Stimulated activated naive CD4-positive, alpha-beta T cell treated with Interleukin-2 at 50 U/mL for 16 hours (primary cell): ENCODE results near the gene PCDH10.

ENCODE experiments used
- DNase-seq: peaks from one replicate; lab custom pipeline; 2025; lab: John Stamatoyannopoulos, UW

PCDH10 gene, protein sequence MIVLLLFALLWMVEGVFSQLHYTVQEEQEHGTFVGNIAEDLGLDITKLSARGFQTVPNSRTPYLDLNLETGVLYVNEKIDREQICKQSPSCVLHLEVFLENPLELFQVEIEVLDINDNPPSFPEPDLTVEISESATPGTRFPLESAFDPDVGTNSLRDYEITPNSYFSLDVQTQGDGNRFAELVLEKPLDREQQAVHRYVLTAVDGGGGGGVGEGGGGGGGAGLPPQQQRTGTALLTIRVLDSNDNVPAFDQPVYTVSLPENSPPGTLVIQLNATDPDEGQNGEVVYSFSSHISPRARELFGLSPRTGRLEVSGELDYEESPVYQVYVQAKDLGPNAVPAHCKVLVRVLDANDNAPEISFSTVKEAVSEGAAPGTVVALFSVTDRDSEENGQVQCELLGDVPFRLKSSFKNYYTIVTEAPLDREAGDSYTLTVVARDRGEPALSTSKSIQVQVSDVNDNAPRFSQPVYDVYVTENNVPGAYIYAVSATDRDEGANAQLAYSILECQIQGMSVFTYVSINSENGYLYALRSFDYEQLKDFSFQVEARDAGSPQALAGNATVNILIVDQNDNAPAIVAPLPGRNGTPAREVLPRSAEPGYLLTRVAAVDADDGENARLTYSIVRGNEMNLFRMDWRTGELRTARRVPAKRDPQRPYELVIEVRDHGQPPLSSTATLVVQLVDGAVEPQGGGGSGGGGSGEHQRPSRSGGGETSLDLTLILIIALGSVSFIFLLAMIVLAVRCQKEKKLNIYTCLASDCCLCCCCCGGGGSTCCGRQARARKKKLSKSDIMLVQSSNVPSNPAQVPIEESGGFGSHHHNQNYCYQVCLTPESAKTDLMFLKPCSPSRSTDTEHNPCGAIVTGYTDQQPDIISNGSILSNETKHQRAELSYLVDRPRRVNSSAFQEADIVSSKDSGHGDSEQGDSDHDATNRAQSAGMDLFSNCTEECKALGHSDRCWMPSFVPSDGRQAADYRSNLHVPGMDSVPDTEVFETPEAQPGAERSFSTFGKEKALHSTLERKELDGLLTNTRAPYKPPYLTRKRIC

DNA sequence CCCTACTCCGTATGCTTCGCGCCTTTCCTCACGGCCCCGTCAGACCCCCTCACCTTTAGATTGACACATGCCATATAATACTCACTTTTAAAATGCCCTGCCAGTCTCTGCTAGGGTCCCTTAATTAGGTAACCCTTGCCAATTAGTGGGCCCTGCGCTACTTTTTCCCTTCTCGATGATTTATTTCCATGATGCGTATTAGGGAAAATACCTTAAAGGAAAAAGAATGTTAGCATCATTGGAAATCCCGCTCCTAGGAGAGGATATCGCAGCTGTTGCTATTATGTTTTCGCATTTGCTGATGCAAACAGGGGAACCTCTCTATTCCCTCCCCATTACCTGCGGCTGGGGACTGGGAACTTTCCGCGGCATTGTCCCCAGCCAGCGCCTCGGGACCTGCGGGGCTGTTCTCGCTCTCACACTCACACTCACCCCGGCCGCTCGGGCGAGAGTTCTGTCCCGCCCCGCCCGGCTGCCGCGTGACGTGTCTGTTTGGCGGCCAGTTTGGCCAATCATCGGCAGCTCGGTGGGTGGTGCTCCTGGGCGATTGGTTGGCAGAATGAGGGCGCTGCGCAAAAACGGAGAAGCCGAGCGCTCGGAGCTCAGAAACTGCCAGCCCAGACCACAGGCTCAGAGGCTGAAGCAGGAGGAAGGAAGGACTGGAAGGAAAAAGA, at the start of gene PCDH10:
Gene PCDH10, plus strand, starts transcription at position 605 of the 674 bp plus-strand sequence. CDS start 847 bp downstream, outside the sequence.
- DNase-seq, result no peak

DNA sequence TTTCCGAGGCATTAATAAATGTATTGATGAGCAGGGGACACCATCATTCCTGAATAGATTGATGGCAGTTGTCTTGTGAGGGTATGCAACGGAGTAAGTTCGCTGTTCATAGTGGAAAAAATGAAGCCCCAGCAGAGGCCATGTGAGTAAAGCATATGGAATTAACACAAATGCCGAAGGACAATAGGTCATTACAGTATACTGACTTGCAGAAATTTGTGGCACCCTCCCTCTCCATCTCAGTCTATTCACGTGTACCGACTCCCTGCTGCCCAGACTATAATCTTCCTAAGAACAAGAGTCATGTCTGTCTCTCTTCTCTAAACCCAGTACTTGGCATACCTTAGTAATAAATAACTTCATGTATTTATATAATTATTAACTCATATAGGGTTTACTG, 47.1 kb upstream of the PCDH10 start:
- DNase-seq, result no peak

DNA sequence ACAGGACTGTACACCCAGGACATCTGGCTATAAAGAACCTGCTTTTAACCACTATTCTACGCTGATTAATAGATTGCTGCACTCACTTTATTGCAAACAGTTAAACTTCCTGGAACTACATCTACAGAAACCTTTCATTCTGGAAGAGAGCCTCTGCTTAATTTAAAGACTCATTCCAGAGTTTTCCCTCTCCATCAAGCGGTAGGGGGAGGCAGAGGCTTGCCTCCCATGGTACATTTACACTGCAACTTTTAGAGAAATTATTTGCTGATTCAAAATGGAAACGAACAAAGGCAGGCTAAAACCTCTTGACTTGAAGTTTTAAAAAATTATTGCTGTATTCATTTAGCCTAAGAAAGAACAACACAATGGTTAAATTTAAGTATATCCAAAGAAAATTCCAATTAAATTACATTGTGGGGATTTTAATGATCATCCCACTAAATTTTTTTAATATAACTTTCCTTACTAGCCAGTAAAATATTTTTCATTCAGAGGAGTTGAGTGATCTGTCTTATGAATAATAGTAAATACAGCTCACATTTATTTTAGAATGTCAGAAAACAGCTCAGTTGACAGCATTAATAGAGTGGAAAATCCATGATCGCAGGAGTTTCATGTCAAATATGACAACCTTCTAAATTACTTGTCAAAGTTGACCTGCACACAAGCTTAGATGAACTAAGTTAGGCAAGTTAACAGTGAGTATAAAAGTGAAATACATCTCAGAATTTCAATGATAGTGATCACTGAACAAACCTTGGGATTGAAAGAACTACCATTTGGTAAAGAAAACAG, 46.3 kb upstream of the PCDH10 start:
- no peak for DNase-seq

DNA sequence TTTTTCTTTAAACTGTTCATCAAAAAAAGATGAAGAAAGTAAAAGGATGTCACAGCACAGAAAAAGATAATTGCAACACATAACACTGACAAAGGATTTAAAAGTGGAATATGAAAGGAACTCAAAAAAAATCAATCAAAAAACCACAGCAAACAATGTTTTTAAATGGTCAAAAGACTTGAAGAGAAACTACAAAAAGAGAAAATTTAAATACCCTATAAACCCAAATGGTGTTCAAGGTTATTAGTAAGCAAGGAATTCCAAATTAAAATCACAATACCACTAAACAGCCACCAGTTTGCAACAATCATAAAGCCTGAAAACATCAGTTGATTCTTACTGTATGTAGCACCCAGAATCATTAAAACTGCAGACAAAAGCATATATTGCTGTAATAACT, 36.5 kb upstream of the PCDH10 start:
- no peak for DNase-seq

DNA sequence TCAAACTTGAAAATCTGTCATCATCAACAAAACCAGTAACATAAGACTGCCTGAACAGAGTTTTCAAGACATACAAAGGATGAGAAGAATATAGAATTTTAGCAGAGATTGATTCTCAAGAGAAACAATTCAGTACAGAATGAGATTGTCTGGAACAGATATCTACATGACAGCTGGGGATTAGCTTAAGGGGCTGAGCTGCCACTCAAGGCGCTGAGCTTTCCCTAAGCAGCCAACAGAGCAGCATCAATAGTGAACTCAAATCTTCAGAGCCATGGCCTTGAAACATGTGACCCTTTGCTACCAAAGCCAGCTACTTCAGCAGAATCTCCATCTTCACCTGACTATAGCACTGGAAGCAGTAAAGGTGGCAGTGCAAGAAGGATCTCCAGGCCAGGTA, 24.3 kb upstream of the PCDH10 start:
- no peak for DNase-seq

DNA sequence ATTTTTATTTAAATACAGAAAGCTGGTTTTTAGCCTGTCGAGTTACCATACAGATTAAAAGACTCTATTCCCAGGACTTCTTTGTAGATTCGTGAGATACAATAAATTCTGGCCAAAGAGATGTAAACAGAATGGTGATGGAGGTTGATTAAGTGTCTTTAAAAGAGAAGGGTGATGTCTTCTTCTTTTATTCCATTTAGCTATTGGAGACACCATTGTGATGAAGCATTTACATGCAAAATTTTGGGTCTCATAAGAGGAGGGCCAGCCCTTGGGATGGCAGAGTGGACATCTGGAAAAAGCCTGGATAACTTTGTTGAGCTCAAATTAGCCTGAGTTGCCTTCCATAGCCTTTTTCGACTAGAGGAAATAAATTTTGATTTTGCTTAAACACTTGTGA, 21.6 kb upstream of the PCDH10 start:
- DNase-seq, result no peak

DNA sequence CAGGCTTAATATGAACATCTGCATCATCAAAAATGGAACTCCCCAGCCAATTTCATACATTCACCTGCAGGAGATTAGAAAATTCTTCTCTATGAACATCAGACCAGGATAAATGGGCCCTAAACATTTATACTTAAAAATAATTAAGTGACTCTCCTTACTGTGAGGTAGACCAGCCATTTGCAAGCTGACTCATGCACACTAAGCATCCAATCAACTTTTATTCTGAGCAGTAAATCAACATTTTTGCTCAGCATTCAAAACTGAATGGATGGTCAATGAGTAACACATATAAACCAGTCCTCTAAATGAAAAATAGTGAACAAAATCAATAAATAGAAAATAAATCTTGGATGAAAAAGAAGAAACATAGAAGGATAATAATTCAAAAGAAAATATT, 19.9 kb upstream of the PCDH10 start:
- no peak for DNase-seq

DNA sequence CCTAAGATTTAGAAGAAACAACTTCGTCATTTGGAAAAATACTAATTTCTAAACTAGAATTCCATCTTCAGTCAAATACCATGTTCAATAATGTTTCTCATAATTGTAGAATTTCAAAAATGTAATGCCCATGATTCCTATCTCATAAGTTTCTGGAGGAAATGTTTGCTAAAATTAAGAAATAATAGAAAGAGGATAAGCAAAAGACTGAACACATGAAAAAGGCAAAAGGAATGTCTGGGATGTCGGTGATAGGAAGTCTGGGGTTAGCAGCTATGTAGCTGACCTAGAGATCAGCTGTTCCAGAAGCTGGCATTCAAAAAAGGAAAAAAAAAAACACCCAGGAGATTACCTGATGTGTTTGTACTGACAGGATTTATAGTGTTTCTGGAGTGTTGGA, 18.9 kb upstream of the PCDH10 start:
- no peak for DNase-seq

DNA sequence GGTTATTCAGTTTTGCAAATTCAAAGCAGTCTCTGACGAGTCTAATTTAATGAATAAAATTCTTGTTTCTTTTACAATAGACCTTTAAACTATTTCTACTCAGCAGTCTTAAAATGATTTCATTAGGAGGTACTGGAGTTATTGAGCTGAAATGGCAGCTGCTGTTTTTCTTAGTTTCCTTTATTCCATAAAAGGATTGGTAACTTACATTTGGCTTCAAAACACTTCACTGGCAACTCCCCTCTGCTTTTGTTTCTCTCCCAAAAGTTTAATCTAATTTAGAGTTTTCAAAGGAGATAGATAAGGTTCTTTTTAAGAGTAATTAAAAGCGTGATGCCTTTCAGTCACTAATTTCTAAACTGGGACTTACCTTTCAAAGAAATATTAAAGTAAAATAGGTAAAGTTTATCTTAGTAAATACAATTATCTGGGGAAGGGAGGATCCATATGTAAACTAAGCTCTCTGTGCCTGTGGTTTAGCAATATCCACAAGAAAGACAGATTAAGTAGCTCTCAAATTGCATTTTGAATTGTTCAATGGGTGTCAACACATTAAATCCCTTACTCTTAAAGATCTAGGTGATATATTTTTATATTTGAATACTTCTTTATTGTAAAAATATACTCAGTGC, 17.1 kb upstream of the PCDH10 start:
- no peak for DNase-seq

DNA sequence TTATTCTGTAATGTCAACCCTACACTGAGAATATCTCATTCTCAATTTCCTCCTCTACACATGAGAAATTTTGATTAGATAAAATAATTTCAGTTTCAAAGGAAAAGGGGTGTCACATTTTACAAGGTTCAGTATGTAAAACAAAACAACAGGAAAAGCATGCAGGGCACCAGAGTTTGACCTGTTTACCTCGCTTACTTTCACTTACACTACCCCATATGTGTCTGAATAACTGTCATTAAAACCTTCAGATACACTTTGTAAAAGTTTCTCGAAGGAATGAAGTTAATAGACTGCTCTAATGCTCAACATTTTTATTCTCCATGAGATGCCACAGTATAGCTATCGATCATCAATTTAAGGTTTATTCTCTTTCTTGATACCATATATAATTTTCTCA, 12.3 kb upstream of the PCDH10 start:
- no peak for DNase-seq

DNA sequence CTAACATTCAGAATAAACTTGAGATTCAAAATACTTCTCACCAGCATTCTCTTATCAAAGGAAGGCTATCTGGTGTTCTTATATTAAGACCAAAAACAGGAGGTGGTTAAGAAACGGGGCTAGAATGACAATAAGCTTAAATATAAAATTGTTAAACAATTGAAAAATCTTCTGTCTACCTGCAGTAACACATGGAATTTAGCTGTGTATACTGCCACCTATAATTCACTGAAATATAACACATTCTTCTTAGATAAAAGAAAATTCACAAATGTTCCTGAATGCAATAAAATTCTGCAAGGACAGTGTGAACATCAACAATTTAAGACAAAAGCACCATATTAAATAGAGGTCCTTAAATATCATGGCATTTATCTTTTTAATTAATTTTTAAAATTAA, 11.5 kb upstream of the PCDH10 start:
- no peak for DNase-seq

DNA sequence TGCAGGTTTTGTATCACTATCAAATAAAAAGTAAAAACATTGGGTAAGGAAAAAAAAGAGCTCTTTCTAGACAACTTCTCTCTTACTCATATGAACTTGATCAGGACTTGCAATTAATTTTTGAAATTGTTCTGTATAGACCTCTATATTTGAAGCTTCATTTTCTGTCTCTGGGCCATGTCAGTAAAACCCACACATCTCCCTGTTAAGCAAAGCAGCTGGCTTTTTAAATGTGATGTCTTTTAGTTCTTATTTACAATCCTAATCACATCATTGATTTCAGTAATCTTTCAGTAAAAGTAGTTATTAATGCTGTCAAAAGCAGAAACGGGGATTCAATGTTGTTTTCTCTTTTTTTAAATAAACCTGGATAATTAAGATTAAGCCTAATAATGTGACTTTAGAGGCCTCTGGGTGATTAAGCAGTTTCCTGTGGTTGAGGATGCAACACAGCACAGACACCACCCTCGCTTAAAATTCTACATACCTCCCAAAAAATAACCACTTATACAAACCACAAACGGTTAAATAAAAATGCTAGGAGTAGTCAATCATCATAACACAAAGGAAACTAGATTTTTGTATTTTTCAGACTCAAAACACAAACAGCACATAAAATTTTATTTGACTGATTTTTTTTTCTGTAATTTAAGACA, 5.2 kb upstream of the PCDH10 start:
- DNase-seq, result no peak

DNA sequence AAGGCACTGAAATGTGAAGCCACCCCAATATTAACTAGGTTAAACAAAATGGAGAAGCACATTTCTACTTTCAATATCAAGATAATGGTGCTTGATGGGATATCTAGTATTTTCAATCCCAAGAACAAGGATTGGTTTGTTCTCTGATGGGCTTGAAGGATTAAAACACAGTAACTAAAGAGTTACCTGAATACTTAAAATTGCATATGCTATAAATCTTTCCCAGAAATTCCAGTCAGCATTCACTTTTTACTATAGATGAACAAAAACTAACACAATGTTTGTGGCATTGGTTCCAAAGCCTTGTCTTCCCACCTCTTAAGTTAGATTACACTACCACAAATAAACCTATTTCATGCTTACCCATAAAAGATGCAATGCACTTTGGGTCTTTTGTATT, 3.9 kb upstream of the PCDH10 start:
- no peak for DNase-seq

DNA sequence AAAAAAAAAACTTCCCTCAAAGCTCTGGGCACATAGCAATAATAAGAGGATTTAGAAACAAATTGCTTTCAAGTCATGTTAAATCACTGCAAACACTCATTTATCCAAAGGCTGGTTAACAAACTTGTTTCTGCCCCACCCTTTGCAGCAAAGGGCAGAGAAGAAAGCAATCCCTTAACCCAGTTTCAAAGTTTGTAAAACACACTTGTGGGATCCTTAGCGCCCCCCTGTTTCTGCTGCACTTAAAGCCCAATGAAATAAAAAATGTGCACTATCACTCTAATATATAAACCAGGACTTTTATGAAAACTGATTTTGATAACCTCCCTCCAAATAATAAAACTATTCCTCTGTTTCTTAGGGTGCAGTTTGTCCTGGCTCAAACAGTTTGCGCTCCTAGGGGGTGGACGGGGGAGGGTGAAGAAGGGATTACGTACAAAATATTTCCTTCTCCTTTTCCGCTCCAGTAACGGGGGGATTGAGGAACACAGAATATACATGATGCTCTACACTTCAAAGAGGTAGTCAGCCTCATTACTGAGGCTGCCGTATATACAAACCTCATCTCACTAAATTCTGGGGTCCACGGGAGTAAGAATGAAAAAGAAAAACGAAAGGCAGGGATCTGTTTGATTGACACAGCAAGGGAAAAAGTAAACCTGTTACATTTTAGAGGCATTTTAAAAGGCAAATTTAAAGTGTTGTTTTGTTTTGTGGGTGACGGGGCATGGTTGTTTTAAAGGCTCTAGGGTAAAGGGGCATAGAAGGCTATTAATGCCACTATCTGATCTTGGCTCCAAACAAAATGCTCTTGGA, 3.1 kb upstream of the PCDH10 start:
- DNase-seq, result no peak

DNA sequence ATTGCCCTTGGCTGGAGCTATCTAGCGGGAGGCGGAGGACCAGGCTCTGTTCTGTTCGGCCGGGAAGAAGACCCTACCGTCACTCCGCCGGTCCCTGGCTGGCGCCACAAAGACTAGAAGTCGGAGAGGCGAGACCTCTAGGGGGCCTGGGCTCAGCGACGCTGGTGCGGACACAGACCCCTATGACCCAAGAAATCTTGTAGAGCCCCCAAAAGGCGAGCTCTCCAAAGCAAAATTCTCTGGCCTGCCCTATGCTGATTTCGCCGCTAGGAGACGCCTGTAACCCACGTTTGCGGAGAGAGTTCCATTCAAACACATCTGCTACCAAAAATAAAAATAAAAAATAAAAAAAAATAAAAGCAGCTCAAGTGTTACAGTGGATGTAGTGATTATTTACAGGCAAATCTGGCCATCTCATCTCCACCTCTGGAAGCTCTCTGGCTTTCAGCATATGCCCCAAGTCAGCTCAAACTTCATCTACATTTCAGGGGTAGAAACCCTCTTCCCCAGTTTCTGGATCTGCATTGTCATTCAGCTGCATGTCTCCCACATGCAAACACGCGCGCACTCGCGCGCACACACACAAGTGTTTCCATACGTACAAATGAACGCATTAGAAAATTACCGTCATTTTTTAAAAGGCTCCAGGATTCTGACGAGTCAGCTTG, 2.4 kb upstream of the PCDH10 start:
- DNase-seq, result no peak

DNA sequence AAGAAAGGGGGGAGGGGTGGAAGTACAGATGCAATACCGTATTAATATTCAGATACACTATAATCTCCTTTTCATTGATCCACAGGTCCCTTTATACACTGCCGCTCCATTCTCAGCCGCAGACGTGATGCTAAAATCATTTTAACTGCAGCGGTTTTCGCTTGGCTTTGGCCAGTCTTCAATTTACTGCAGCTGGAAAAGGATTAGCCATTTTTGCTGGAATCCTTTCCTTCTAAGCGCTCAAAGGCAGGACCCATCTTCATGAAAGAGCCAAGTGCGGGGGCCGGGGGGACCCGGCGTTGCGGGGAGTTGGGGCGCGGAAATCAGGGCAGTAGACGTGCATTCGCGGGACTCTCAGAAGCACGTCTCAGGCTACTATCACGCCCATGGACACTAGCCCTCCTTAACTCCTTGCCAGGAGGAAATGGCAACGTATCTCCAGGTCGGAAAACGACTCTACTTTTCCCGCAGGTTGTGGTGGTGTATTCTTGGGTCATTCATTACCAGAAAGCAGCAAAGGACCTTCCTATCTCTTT, 1.7 kb upstream of the PCDH10 start:
- no peak for DNase-seq

DNA sequence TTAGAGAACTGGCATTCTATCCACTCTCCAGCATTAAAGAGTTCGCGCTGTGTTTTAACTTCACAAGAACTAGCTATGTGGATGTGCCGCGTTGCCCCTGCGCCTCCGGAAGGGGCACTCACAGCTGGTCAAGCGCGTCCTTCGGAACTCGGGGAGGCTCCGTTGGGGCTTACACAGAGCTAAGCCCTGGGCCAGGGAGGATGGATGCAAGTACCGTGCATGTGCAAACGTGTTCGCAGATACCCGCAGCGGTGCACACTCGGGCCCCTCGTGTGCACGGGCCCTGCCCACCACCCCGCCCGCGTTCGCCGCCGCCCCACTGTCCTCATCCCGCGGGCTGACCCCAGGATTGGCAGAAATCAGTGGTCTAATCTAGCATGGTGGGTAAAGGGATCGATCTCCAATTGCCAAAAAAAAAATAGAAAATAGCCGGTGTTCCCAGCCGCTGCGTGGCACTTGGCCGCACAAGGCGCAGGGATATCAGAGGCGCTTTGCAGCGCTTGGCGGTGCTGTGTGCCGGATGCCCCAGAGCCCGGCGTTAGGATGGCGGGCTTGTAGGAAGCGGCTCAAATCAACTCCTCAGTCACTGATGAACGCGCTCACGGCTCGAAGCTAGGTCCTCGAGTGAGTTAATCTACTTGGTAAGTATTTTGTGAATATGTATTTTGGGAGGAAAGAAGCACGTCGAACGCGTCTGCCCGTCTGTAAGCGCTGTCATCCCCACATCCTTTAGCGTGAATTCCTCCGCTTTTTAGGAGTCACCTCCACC, 989 bp upstream of the PCDH10 start:
- no peak for DNase-seq

DNA sequence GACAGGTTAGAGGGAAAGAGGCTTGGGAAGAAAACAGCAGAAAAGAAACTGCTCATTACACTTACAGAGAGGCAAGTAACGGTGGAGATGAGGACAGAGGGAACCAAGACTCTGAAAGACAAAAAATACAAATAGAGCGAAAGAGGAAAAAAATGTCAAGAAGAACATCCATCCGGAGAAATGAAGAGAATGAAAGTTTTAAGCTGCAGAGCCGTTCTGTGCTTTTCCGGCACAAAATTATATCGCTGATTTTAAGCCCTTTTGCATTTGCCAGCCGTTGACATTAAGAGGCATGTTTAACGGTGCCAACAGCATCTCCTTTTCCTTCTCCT, 236 bp downstream of the PCDH10 start:
- DNase-seq, result no peak
